K562 (cell line): ENCODE measurements around the gene FN1. TPM values are rescaled to one million over a fixed set of nuclear protein-coding genes. Genes with fewer than 3 reads are reported as not detected.

Experiments
- ATAC-seq: fragments of 200-7000 bp; cut with Tn5 transposase; 3 replicates; pipeline ENCODE4 v1.9.1; 2020; ENCODE audit warnings: moderate library complexity
- BruUV-seq: library from RNA; stranded (reverse); fragments of 400-500 nt; replicated peaks from 2 replicates; lab custom pipeline; 2021; lab: Mats Ljungman, UMichigan
- CTCF ChIA-PET: fragments of 300-600 bp; formaldehyde crosslinking; extraction: SDS; loops from one replicate; lab custom pipeline; 2021; ENCODE audit warnings: low intra/inter-chr PET ratio; lab: Yijun Ruan, JAX
- POLR2A ChIA-PET: fragments of 300-600, 350-650 bp; sonication (Branson Sonifier 250); formaldehyde crosslinking; extraction: SDS; loops from one replicate; lab custom pipeline; 2021; ENCODE audit warnings: antibody characterized with exemption, inconsistent platforms; lab: Yijun Ruan, JAX
- DNase-seq, 4 experiments: peaks; one replicate each; pipeline versions ENCODE4 v3.0.0 to v3.0.0-alpha.2; 2011 to 2018; ENCODE audit warnings: low spot score in 3 of 4, mixed read lengths in 3 of 4; ENCODE audit errors: extremely low read depth in 1 of 4
- FAIRE-seq: peaks from 2 replicates; lab custom pipeline; 2011; peaks lifted over from hg19 to GRCh38; lab: Jason Lieb, UNC
- H2AFZ ChIP-seq: 2 replicates; pipeline ENCODE4 v1.6.0; 2011; ENCODE audit warnings: low read depth, low read length, control low read depth, inconsistent platforms
- H3K27ac ChIP-seq: fragments of 200-600 bp; 3 replicates; pipeline ENCODE4 v1.8.0; 2011; ENCODE audit warnings: low read depth, mild to moderate bottlenecking, control low read depth, inconsistent platforms, low read length, moderate library complexity, mixed read lengths; ENCODE audit errors: extremely low read depth
- H3K27me3 ChIP-seq, 2 experiments: fragments of 300-600 bp in 1 of 2; 2 replicates in 1 of 2; 3 replicates in 1 of 2; pipeline versions ENCODE4 v1.6.0 to v1.8.0; 2011; ENCODE audit warnings: inconsistent platforms in 2 of 2, low read length in 2 of 2, mild to moderate bottlenecking in 1 of 2, mixed read lengths in 1 of 2, moderate library complexity in 1 of 2; ENCODE audit not compliant: control insufficient read depth in 2 of 2, insufficient read depth in 2 of 2
- H3K36me3 ChIP-seq: fragments of 300-600 bp; 3 replicates; pipeline ENCODE4 v1.8.0; 2011; ENCODE audit warnings: mild to moderate bottlenecking, low read length, inconsistent platforms; ENCODE audit not compliant: control insufficient read depth, insufficient read depth
- H3K4me1 ChIP-seq, 2 experiments: fragments of 200-600 bp in 1 of 2; replicated peaks in 1 of 2; 2 replicates in 1 of 2; 3 replicates in 1 of 2; pipeline versions ENCODE4 v1.5.1 to v1.8.0; 2011; ENCODE audit warnings: inconsistent platforms in 2 of 2, low read length in 2 of 2, mild to moderate bottlenecking in 1 of 2, mixed read lengths in 1 of 2, moderate library complexity in 1 of 2; ENCODE audit not compliant: control insufficient read depth in 2 of 2, insufficient read depth in 2 of 2
- H3K4me2 ChIP-seq: 2 replicates; pipeline ENCODE4 v1.6.1; 2011; ENCODE audit warnings: low read length, control low read depth, inconsistent platforms, mixed read lengths; ENCODE audit not compliant: insufficient read depth
- H3K4me3 ChIP-seq: fragments of 200-600 bp; sonication (generic), shearing (Covaris generic); 2 replicates; pipeline ENCODE4 v1.5.1; 2016; ENCODE audit warnings: control low read depth, inconsistent platforms
- H3K79me2 ChIP-seq: fragments of 200-600 bp; 3 replicates; pipeline ENCODE4 v1.8.0; 2011; ENCODE audit warnings: low read length, inconsistent platforms; ENCODE audit not compliant: control insufficient read depth, insufficient read depth
- H3K9ac ChIP-seq, 2 experiments: 2 replicates each; pipeline versions ENCODE4 v1.6.0 to v1.6.1; 2011; ENCODE audit warnings: low read depth in 2 of 2, low read length in 2 of 2, control low read depth in 1 of 2, inconsistent platforms in 1 of 2, mild to moderate bottlenecking in 1 of 2, mixed read lengths in 1 of 2; ENCODE audit not compliant: insufficient read depth in 1 of 2
- H3K9me1 ChIP-seq: one replicate; pipeline ENCODE4 v1.6.0; 2011; ENCODE audit warnings: inconsistent platforms, mild to moderate bottlenecking, low read length, moderate library complexity; ENCODE audit not compliant: control insufficient read depth, insufficient read depth
- H3K9me3 ChIP-seq: replicated peaks from 2 replicates; pipeline ENCODE4 v1.5.1; 2011; ENCODE audit warnings: low read depth, low read length, inconsistent platforms; ENCODE audit not compliant: control insufficient read depth, insufficient read depth
- H4K20me1 ChIP-seq: replicated peaks from 2 replicates; pipeline ENCODE4 v1.6.1; 2011; ENCODE audit warnings: low read length, inconsistent platforms, mixed read lengths; ENCODE audit not compliant: control insufficient read depth, insufficient read depth
- CHD1 ChIP-seq: fragments of 200-600 bp; sonication (generic); IDR thresholded peaks from one replicate; pipeline ENCODE4 v1.6.1; 2012; ENCODE audit warnings: mild to moderate bottlenecking, moderate library complexity, low read length, inconsistent platforms
- ERF ChIP-seq: fragments of 450-650 bp; formaldehyde crosslinking; IDR thresholded peaks from 2 replicates; pipeline ENCODE4 v1.4.0; 2020; ENCODE audit warnings: mild to moderate bottlenecking, mixed read lengths
- GABPB2 ChIP-seq: fragments of 250-450 bp; sonication (Bioruptor Pico); conservative IDR thresholded peaks from 2 replicates; pipeline ENCODE4 v1.5.1; 2021; ENCODE audit warnings: mild to moderate bottlenecking
- HDAC6 ChIP-seq: IDR thresholded peaks from 2 replicates; pipeline ENCODE4 v1.6.1; 2012; ENCODE audit warnings: low read depth, mild to moderate bottlenecking, control low read depth, inconsistent platforms, low read length, moderate library complexity
- MCM3 ChIP-seq: fragments of 450-650 bp; IDR thresholded peaks from 2 replicates; pipeline ENCODE4 v1.6.1; 2016
- MTA2 ChIP-seq: fragments of 450-650 bp; IDR thresholded peaks from 2 replicates; pipeline ENCODE4 v1.6.1; 2016; ENCODE audit warnings: low read depth
- NCOA2 ChIP-seq, 2 experiments: fragments of 450-650 bp; IDR thresholded peaks; 2 replicates each; pipeline ENCODE4 v1.6.1; 2018; ENCODE audit warnings: mild to moderate bottlenecking in 2 of 2, moderate library complexity in 1 of 2; ENCODE audit not compliant: partially characterized antibody in 2 of 2
- NFIX ChIP-seq: fragments of 250-450 bp; sonication (Bioruptor Pico); IDR thresholded peaks from 2 replicates; pipeline ENCODE4 v1.4.0; 2020; ENCODE audit warnings: low read depth, mild to moderate bottlenecking, moderate library complexity
- PYGO2 ChIP-seq: fragments of 450-650 bp; IDR thresholded peaks from 2 replicates; pipeline ENCODE4 v1.6.1; 2016; ENCODE audit warnings: mild to moderate bottlenecking, missing genetic modification characterization, moderate library complexity, missing compliant biosample characterization
- SRSF9 ChIP-seq: fragments of 200-400 bp; formaldehyde crosslinking; IDR thresholded peaks from 2 replicates; pipeline ENCODE4 v1.6.1; 2017; ENCODE audit warnings: low read depth, low read length, borderline replicate concordance
- THRAP3 ChIP-seq: fragments of 450-650 bp; IDR thresholded peaks from 2 replicates; pipeline ENCODE4 v1.6.1; 2016; ENCODE audit warnings: mild to moderate bottlenecking, inconsistent platforms, borderline replicate concordance
- U2AF1 ChIP-seq: fragments of 200-400 bp; formaldehyde crosslinking; optimal IDR thresholded peaks from 2 replicates; pipeline ENCODE3; 2017; ENCODE audit warnings: mild to moderate bottlenecking, low read depth, low read length, moderate library complexity
- ZBTB33 ChIP-seq: sonication (generic); formaldehyde crosslinking; IDR thresholded peaks from 2 replicates; pipeline ENCODE4 v1.8.1; 2023; ENCODE audit warnings: mild to moderate bottlenecking, missing genetic modification reagents
- ZFP91 ChIP-seq: sonication (generic); formaldehyde crosslinking; IDR thresholded peaks from 2 replicates; pipeline ENCODE4 v1.8.0; 2022; ENCODE audit warnings: mild to moderate bottlenecking, missing genetic modification reagents
- WGBS: fragments of 100-300 bp; shearing (Covaris generic); methylation state at CpG from one replicate; pipeline ENCODE4 v1.1.6; 2016; ENCODE audit warnings: low coverage, mixed read lengths; ENCODE audit not compliant: insufficient coverage; ENCODE audit errors: missing lambda C conversion rate; 5-methylcytosine and 5-hydroxymethylcytosine counted together
- in situ Hi-C: fragments of 300-500 bp; cut with MboI; formaldehyde crosslinking; loops from 4 replicates; pipeline ENCODE4 v1.15.0; 2018; ENCODE audit warnings: inconsistent platforms, mixed read lengths
- intact Hi-C: fragments of 100-400 bp; cut with micrococcal nuclease; formaldehyde crosslinking; loops from 2 replicates; pipeline ENCODE4 v1.14.2; 2022
- polyA plus RNA-seq, 8 experiments: library from polyadenylated mRNA; depleted of rRNA in 4 of 8; stranded (reverse) in 5 of 8; unstranded in 3 of 8; fragments of >200 nt; fragmentation: Nextera tagmentation in 2 of 8; fragmentation: Illumina TruSeq in 1 of 8; extraction: Ambion mirVana in 2 of 8; extraction: Trizol in 1 of 8; gene quantifications; 2 replicates each; pipeline versions ENCODE4 v1.2.1 to v1.2.3, GENCODE V29; 2011 to 2014; ENCODE audit warnings: inconsistent platforms in 1 of 8, missing spikeins in 1 of 8
- total RNA-seq, 7 experiments: library from RNA; depleted of rRNA in 6 of 7; stranded (reverse); fragments of >200 nt in 6 of 7; fragmentation: Illumina TruSeq in 2 of 7; extraction: Trizol in 2 of 7; gene quantifications; 2 replicates each; pipeline versions ENCODE4 v1.2.1 to v1.2.3, GENCODE V29; 2011 to 2021; ENCODE audit warnings: low replicate concordance in 1 of 7

Gene FN1
- total and polyA plus RNA-seq, 9 of the 15 experiments (the other 6 are each of a cell fraction or from before 2014, with no cell fraction given): 7.4 to 19.1 (median 11.2) TPM

GRCh38 chr2:215423234-215423633, 12.6 kb downstream of the FN1 start:
- FAIRE-seq: no peak
- H3K27ac ChIP-seq: no peak overlapping the region
- in situ Hi-C loops (no loop called here), intact Hi-C loops (no loop called here)
- H3K9me1 ChIP-seq: no peaks in the 10 kb centered on the region
- TF ChIP-seq U2AF1: no peak
- TF ChIP-seq NCOA2 (IDR thresholded peaks at IDR 0.05; ENCODE audit: partially characterized antibody in 2 of 2): no peak
- H3K9ac ChIP-seq: no peak overlapping the region
- no peaks in the 10 kb centered on the region for H3K27me3 ChIP-seq
- CTCF ChIA-PET: no interaction called here
- H3K4me1 ChIP-seq: peaks cover 4 to 26% of the 10 kb centered on the region in 2 experiments; a peak in 2 of 5 replicates
- WGBS: 64% methylated on average over 3 of the region's 3 CpGs
- no peak for DNase-seq
- H3K79me2 ChIP-seq: no peaks in the 10 kb centered on the region
- H3K4me2 ChIP-seq: no peak overlapping the region
- POLR2A ChIA-PET: interaction anchor here (2.3 kb wide), 1 partner anchor 13 kb away, joined by 6 read pairs; no protein-coding TSS in a partner anchor
- no TSS peak for BruUV-seq
- ATAC-seq: no peak
- H3K4me3 ChIP-seq: no peak overlapping the region
- no peak overlapping the region for H2AFZ ChIP-seq
- H4K20me1 ChIP-seq: no peaks in the 10 kb centered on the region
- no peaks in the 10 kb centered on the region for H3K36me3 ChIP-seq
- H3K9me3 ChIP-seq: no peaks in the 10 kb centered on the region; the same call in 1 of the 2 replicates

- H3K27me3 ChIP-seq: no peaks in the 10 kb centered on the region
- ATAC-seq: no peak
- H3K9ac ChIP-seq: no peak overlapping the region
- H3K4me2 ChIP-seq: no peak overlapping the region
- no peak for FAIRE-seq
- H3K4me3 ChIP-seq: no peak overlapping the region
- peaks cover 4 to 26% of the 10 kb centered on the region in 2 experiments; a peak in 2 of 5 replicates for H3K4me1 ChIP-seq
- DNase-seq: no peak
- ChIA-PET CTCF (no interaction called here), POLR2A (interaction anchor here (2.3 kb wide), 1 partner anchor 14 kb away, joined by 6 read pairs; no protein-coding TSS in a partner anchor)
- H3K9me1 ChIP-seq: no peaks in the 10 kb centered on the region
- H2AFZ ChIP-seq: no peak overlapping the region
- H4K20me1 ChIP-seq: no peaks in the 10 kb centered on the region
- in situ Hi-C loops (no loop called here), intact Hi-C loops (no loop called here)
- H3K27ac ChIP-seq: no peak overlapping the region
- H3K36me3 ChIP-seq: no peaks in the 10 kb centered on the region
- no TSS peak for BruUV-seq
- H3K9me3 ChIP-seq: no peaks in the 10 kb centered on the region; the same call in 1 of the 2 replicates
- WGBS: 91% methylated on average over 4 of the region's 4 CpGs
- H3K79me2 ChIP-seq: no peaks in the 10 kb centered on the region
- TF ChIP-seq ZBTB33 (CRISPR knock-in tag): no peak
- no peak for TF ChIP-seq THRAP3
- TF ChIP-seq MCM3: no peak
- no peak for TF ChIP-seq CHD1
- TF ChIP-seq PYGO2 (tag): no peak
- TF ChIP-seq GABPB2: no peak
- no peak for TF ChIP-seq NFIX (CRISPR knock-in tag)
- no peak for TF ChIP-seq SRSF9
- no peak for TF ChIP-seq ERF (CRISPR knock-in tag)
- no peak for TF ChIP-seq MTA2
- no peak for TF ChIP-seq HDAC6
- no peak for TF ChIP-seq ZFP91
These were observed 13.2 kb downstream of the FN1 start for GRCh38 chr2:215422676-215423075.
